ENCODE measurements around the gene INF2.

INF2 gene

DNA sequence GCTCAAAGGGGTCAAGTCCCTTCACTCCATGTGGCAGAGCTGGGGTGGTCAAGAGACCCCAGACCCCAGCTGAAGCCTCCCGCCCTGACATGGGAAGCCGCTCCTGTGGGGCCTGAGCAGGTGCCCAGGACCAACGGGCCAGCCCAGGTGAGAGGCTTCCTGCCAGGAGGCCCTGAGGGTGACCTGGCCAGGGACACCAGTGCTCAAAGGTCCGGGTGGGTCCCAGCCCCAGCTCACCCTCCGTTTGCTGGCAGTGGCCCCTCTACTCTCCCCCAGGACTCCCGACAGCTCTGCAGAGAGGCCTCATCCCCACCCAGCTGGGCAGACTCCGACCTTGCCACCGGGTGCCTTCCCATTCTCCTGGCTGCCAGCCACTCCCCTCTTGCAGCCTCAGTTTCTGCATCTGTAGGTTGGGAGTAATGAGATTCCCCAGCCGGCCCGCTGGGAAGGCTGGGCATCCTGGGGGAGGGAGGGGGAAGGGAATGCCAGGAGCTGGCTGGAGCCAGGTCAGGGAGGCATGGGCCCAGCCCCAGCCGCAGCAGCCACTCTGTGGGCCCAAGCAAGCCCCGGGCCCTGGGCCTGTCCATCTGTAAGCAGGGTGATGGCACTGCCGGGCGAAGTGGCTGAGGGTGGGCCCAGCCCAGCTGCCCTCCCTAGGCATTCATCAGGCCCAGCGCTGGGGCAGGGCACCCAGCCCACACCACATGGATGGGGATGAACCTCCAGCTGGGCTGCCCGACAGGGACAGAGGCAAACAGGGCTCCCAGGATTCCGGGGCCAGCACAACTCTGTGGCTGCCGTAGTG is 10.3 kb upstream of the INF2 start:
- Histone ChIP-seq H3K9me3 (ENCODE audit: control insufficient read depth, low read length) (no peaks in the 10 kb centered on the region), H2BK120ac (ENCODE audit: low read depth, low read length) (peak overlapping the region; percentile 96), H3K79me1 (replicated peaks; ENCODE audit: low read length, poor library complexity, severe bottlenecking) (peaks cover 7% of the 10 kb centered on the region), H4K91ac (ENCODE audit: low read length) (peak overlapping the region; percentile 98), H3K9ac (ENCODE audit: low read length) (peak overlapping the region; percentile 89), H3K4me1 (ENCODE audit: control insufficient read depth, insufficient read depth, low read depth, low read length) (peaks cover 63% of the 10 kb centered on the region), H2AK5ac (ENCODE audit: low read length, severe bottlenecking) (peak overlapping the region; percentile 89), H3K4ac (ENCODE audit: low read depth in 1 of 2, low read length in 2 of 2) (peak overlapping the region; percentile 85 to 89), H3K4me3 (ENCODE audit: insufficient read depth in 1 of 2, low read depth in 1 of 2, low read length in 2 of 2) (no peak overlapping the region), H2BK12ac (ENCODE audit: low read length in 2 of 2) (peak overlapping the region; percentile 55 to 93), H3K23ac (ENCODE audit: low read length in 2 of 2) (no peak overlapping the region), H3K18ac (ENCODE audit: low read depth in 1 of 2, low read length in 2 of 2) (peak overlapping the region; percentile 91 to 99), H4K8ac (ENCODE audit: low read length) (peak overlapping the region; percentile 97), H3K27me3 (ENCODE audit: control insufficient read depth in 1 of 2, insufficient read depth in 1 of 2, low read length in 2 of 2) (no peaks in the 10 kb centered on the region), H3K27ac (ENCODE audit: low read length, poor library complexity, severe bottlenecking) (peak overlapping the region; percentile 72), H2BK5ac (ENCODE audit: low read depth, low read length, poor library complexity, severe bottlenecking) (no peak overlapping the region), H2AFZ (ENCODE audit: low read depth, low read length) (no peak overlapping the region), H3K4me2 (ENCODE audit: low read length, poor library complexity, severe bottlenecking) (no peak overlapping the region), H3K14ac (ENCODE audit: low read length in 2 of 2) (peak overlapping the region in 1 of 2 experiments; percentile 89), H3K36me3 (ENCODE audit: control insufficient read depth in 1 of 2, insufficient read depth in 2 of 2, low read depth in 1 of 2, low read length in 2 of 2) (peaks cover 0 to 3% of the 10 kb centered on the region in 2 experiments), H2BK15ac (ENCODE audit: low read depth, poor library complexity, severe bottlenecking) (peak overlapping the region; percentile 99)
- WGBS, result 89% methylated on average over 16 of the region's 18 CpGs
- no peak for DNase-seq

DNA sequence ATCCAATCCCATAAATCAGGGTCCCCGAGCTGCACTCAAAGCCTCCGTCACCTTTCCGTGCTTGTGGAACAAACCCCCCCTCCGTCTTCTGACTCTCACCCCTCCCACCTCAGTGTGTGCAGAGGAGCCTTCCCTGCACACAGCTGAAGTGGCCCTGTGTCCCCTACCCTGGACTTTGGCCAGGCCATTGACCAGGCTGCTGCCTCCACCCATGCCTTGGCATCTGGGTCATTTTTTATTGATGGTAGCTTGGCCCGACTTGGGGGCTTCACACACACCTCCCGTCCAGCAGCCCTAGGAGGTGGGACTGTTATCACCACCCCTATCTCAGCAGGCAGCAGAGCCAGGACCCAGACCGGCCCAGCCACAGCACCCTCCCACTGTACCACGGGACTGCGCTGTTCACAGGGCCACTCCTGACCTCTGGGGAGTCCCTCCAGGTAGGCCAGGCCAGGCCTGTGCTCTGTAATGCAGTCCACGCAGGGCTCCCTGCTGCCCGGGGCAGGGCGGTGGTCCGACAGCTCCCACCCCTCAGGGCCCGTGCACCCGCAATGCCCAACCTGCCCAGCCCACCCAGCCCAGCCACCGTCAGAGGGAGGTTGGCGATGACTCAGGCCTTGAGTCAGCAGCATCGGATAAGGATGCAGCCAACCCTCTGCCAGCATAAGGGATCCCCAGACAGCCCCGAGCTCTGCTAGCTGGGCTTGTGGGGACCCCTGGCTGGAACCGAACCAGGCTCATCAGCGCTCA is 9.2 kb upstream of the INF2 start:
- Histone ChIP-seq H2BK5ac (ENCODE audit: low read depth, low read length, poor library complexity, severe bottlenecking) (peak overlapping the region; percentile 24), H3K27me3 (ENCODE audit: control insufficient read depth in 1 of 2, insufficient read depth in 1 of 2, low read length in 2 of 2) (no peaks in the 10 kb centered on the region), H3K4ac (ENCODE audit: low read depth in 1 of 2, low read length in 2 of 2) (peak overlapping the region; percentile 89 to 93), H4K91ac (ENCODE audit: low read length) (peak overlapping the region; percentile 98), H3K36me3 (ENCODE audit: control insufficient read depth in 1 of 2, insufficient read depth in 2 of 2, low read depth in 1 of 2, low read length in 2 of 2) (peaks cover 0 to 3% of the 10 kb centered on the region in 2 experiments), H2BK120ac (ENCODE audit: low read depth, low read length) (peak overlapping the region; percentile 90), H3K4me1 (ENCODE audit: control insufficient read depth, insufficient read depth, low read depth, low read length) (peaks cover 63% of the 10 kb centered on the region), H3K79me1 (replicated peaks; ENCODE audit: low read length, poor library complexity, severe bottlenecking) (peaks cover 7% of the 10 kb centered on the region), H3K27ac (ENCODE audit: low read length, poor library complexity, severe bottlenecking) (peak overlapping the region; percentile 88), H4K8ac (ENCODE audit: low read length) (peak overlapping the region; percentile 93), H3K14ac (ENCODE audit: low read length in 2 of 2) (peak overlapping the region in 1 of 2 experiments; percentile 29), H2AK5ac (ENCODE audit: low read length, severe bottlenecking) (peak overlapping the region; percentile 89), H3K9ac (ENCODE audit: low read length) (peak overlapping the region; percentile 88), H3K9me3 (ENCODE audit: control insufficient read depth, low read length) (no peaks in the 10 kb centered on the region), H2BK15ac (ENCODE audit: low read depth, poor library complexity, severe bottlenecking) (peak overlapping the region; percentile 91), H2AFZ (ENCODE audit: low read depth, low read length) (no peak overlapping the region), H3K18ac (ENCODE audit: low read depth in 1 of 2, low read length in 2 of 2) (peak overlapping the region; percentile 91 to 99), H2BK12ac (ENCODE audit: low read length in 2 of 2) (peak overlapping the region; percentile 76 to 99), H3K4me2 (ENCODE audit: low read length, poor library complexity, severe bottlenecking) (no peak overlapping the region), H3K4me3 (ENCODE audit: insufficient read depth in 1 of 2, low read depth in 1 of 2, low read length in 2 of 2) (peak overlapping the region in 1 of 2 experiments; percentile 75), H3K23ac (ENCODE audit: low read length in 2 of 2) (no peak overlapping the region)
- WGBS, result 38% methylated on average over 21 of the region's 21 CpGs
- DNase-seq, result peak; percentile 87

DNA sequence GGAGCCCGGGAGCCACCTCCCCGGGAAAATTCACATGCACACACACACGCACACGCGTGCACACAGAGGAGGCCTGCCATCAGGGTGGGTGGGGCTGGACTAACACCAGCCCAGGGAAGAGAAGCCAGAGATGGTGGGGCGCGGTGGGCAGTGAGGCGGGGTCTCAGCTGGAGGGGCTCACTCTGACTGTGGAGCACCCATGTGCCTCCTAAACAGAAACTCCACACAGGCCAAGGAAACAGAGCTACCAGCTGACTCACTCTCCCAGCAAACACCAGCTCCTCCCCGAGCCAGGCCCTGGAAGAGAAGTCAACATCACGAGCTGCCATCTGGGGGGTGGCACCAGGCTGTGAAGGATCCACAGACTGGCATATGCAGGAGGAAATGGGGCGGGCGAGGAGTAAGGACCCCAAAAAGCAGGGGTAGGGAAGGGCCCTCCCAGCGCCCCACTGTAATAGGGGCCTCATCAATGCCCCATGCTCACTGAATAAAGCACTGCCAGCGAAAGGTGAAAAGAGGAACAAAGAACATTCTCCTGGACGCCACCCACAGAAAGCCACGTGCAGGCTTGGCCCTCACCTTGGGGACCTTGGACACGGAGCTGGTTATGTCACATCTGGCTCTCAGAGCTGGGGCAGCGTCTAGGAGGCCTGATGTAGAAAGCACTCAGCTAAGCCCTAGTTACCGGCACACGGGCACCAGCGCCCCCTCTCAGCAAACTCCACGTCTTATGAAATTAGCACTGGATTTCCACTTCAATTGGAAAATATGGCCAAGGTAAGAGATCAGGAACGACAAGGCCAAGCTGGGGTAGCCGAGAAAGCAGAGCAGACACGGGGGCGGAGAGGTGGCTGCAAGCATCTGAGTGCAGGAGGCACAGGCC is 8.4 kb upstream of the INF2 start:
- H3K9me3 ChIP-seq (ENCODE audit: control insufficient read depth, low read length), result no peaks in the 10 kb centered on the region
- H3K79me1 ChIP-seq (replicated peaks; ENCODE audit: low read length, poor library complexity, severe bottlenecking), result peaks cover 7% of the 10 kb centered on the region
- H3K18ac ChIP-seq (ENCODE audit: low read depth in 1 of 2, low read length in 2 of 2), result peak overlapping the region; percentile 91 to 97
- peak overlapping the region in 1 of 2 experiments; percentile 59 for H3K23ac ChIP-seq (ENCODE audit: low read length in 2 of 2)
- peak overlapping the region in 1 of 2 experiments; percentile 53 for H3K14ac ChIP-seq (ENCODE audit: low read length in 2 of 2)
- H2AK5ac ChIP-seq (ENCODE audit: low read length, severe bottlenecking), result peak overlapping the region; percentile 96
- H3K4me2 ChIP-seq (ENCODE audit: low read length, poor library complexity, severe bottlenecking), result peak overlapping the region; percentile 5
- no peak overlapping the region for H2AFZ ChIP-seq (ENCODE audit: low read depth, low read length)
- H2BK15ac ChIP-seq (ENCODE audit: low read depth, poor library complexity, severe bottlenecking), result peak overlapping the region; percentile 91
- DNase-seq, result peak; percentile 91
- WGBS, result 36% methylated on average over 20 of the region's 26 CpGs
- peak overlapping the region; percentile 90 for H2BK120ac ChIP-seq (ENCODE audit: low read depth, low read length)
- peak overlapping the region in 1 of 2 experiments; percentile 75 for H3K4me3 ChIP-seq (ENCODE audit: insufficient read depth in 1 of 2, low read depth in 1 of 2, low read length in 2 of 2)
- H2BK5ac ChIP-seq (ENCODE audit: low read depth, low read length, poor library complexity, severe bottlenecking), result peak overlapping the region; percentile 70
- H4K8ac ChIP-seq (ENCODE audit: low read length), result peak overlapping the region; percentile 93
- H3K4me1 ChIP-seq (ENCODE audit: control insufficient read depth, insufficient read depth, low read depth, low read length), result peaks cover 63% of the 10 kb centered on the region
- H3K36me3 ChIP-seq (ENCODE audit: control insufficient read depth in 1 of 2, insufficient read depth in 2 of 2, low read depth in 1 of 2, low read length in 2 of 2), result peaks cover 0 to 3% of the 10 kb centered on the region in 2 experiments
- H3K4ac ChIP-seq (ENCODE audit: low read depth in 1 of 2, low read length in 2 of 2), result peak overlapping the region; percentile 89 to 93
- H3K27ac ChIP-seq (ENCODE audit: low read length, poor library complexity, severe bottlenecking), result peak overlapping the region; percentile 88
- peak overlapping the region; percentile 75 to 99 for H2BK12ac ChIP-seq (ENCODE audit: low read length in 2 of 2)
- peak overlapping the region; percentile 88 for H3K9ac ChIP-seq (ENCODE audit: low read length)
- H4K91ac ChIP-seq (ENCODE audit: low read length), result peak overlapping the region; percentile 98
- H3K27me3 ChIP-seq (ENCODE audit: control insufficient read depth in 1 of 2, insufficient read depth in 1 of 2, low read length in 2 of 2), result no peaks in the 10 kb centered on the region

Measured in mesenchymal stem cell (in vitro differentiated cells and primary cell).